Epithelial cell of proximal tubule (primary cell): ENCODE measurements around the gene HLA-DMB. TPM values are rescaled to one million over a fixed set of nuclear protein-coding genes. Genes with fewer than 3 reads are reported as not detected.

Experiments
- DNase-seq: peaks from one replicate; pipeline ENCODE4 v3.0.0-alpha.2; 2011; ENCODE audit warnings: low read depth
- H3K4me3 ChIP-seq: 2 replicates; pipeline ENCODE4 v1.5.1; 2011; ENCODE audit warnings: low read depth, mild to moderate bottlenecking, low read length
- total RNA-seq: library from RNA; depleted of rRNA; stranded (reverse); fragments of >200 nt; gene quantifications from 2 replicates; pipeline ENCODE4 v1.2.3, GENCODE V29; 2015
- TF ChIP-seq, protein P1 (sequence below): conservative IDR thresholded peaks from 2 replicates; pipeline ENCODE4 v1.5.1; 2012; ENCODE audit warnings: low read depth, mild to moderate bottlenecking, low read length

The HLA-DMB gene
- total RNA-seq, 1 donor from 2014 or later = 4.2 TPM

DNA sequence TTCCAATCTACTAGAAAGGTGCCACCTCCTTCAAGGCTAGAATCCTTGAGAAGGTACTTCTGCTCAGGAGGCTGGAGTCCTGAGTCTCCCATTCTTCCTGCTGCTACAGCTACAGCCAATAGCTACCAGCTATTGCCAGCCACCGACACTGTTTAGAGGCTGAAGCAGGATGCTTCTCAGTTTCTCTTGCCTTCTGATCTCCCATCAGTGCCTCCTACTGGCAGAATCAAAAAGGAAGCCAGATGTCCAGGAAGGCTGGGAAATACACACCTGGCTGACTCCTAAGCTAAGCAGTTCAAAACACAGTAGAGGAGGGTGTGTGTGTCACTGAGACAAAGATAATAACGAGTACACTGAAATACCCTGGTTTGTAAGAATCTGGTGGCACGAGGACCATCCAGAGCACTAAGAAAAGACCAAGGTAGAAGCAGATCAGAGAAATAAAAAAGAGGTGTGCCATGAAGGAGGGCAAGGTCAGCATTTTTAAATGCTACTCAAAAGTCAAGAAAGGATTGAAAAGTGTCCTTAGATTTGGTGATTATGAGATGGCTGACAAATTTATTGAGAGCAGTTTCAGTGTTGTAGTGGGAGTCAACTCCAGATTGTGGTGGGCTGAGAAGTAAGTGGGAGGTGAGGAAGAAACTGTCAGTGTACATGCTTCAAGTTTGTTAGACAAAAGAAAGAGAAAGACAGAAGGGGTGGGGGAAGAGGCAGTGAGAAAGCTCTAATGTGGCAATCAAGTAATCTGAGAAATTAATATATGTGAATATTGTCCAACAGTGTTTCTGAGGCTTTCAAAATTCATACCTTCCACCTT lies 14.4 kb upstream of the HLA-DMB start:
- no peak overlapping the region for H3K4me3 ChIP-seq
- TF ChIP-seq, protein P1, sequence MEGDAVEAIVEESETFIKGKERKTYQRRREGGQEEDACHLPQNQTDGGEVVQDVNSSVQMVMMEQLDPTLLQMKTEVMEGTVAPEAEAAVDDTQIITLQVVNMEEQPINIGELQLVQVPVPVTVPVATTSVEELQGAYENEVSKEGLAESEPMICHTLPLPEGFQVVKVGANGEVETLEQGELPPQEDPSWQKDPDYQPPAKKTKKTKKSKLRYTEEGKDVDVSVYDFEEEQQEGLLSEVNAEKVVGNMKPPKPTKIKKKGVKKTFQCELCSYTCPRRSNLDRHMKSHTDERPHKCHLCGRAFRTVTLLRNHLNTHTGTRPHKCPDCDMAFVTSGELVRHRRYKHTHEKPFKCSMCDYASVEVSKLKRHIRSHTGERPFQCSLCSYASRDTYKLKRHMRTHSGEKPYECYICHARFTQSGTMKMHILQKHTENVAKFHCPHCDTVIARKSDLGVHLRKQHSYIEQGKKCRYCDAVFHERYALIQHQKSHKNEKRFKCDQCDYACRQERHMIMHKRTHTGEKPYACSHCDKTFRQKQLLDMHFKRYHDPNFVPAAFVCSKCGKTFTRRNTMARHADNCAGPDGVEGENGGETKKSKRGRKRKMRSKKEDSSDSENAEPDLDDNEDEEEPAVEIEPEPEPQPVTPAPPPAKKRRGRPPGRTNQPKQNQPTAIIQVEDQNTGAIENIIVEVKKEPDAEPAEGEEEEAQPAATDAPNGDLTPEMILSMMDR = peak; percentile 70
- no peak for DNase-seq

DNA sequence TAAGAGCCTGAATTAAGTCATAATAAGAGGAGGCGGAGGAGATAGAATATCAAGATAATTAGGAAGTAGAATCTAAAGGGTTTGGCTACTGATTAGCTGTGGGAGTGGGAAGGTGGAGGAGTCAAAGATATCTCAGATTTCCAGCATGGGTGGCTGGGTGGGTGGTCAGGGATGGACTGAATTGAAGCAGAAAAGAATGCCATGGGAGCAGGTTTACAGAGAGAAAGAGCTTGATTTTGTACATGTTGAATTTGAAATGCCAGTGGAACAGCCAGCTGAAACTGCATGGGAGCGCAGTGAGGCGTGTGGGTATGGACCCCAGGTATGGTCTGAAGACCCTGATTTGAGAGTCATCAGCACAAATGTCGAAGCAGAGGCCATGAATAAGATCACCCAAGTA lies 13.4 kb upstream of the HLA-DMB start:
- no peak for DNase-seq
- H3K4me3 ChIP-seq = no peak overlapping the region
- TF ChIP-seq, protein P1 = no peak

DNA sequence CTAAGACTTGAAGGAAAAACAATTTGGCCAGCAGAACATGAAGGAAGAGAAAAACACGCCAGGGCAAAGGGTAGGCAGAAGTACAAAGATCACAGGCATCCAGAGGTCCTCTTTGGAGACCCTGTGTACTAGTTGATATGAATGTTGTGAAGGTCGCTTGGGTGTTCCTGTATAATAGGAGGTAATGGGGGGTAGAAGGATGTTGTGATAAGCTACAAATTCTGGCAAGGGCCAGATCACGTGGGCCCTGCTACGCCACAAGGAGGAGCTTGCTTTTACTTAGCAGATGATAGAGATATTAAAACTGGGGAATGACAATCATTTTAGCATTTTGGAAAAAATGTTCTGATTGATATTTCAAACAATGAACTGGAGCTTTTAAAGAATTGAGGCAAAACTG lies 12.9 kb upstream of the HLA-DMB start:
- TF ChIP-seq, protein P1 = no peak
- no peak for DNase-seq
- no peak overlapping the region for H3K4me3 ChIP-seq

DNA sequence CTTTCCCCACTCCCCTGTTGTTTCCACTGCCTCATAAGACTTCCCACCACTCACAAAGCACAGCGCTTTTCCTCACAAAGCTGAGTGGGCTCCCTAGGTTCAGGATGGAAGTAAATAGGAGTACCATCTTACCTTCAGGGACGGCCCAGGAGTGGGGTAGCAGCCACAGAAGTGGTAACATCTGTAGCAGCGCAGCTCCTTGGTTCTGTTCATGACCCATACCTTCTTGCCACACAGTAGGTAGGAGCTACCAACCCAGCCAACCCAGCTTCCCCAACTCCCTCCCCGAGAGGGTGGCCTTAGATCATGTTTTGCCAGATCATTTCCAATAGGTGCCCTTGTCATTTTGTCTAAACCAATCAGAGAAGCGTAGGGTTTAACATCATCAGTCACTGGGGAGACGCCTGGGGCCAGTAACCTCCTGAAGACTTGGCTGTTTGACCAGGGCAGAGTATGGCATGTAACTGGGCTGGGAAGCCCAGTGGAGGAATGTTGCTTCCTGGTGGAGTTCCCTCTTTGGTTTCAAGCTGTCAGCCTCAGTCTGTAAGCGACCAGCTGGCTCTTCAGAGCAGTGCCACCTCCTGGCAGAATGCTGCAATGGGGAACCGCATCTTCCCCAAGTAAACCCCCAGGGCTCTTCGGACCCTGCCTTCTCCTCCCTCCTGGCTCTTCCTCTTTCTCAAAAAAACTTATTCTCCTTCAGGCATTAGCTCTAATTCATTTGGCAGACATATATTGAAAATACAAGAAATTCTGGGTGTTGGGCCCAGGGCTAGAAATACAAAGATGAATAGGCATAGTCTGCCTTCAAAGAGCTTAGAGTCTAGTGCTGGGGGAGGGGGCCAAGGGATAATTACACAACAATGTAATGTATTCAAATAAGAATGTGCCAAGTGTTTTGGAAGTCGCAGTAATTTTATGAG lies 12.2 kb upstream of the HLA-DMB start, which contains the start of gene HLA-DMA:
Gene HLA-DMA, minus strand, starts transcription at position 281 of the 923 bp plus-strand sequence. Its CDS starts 61 bp downstream, at position 220.
- TF ChIP-seq, protein P1 = peak; percentile 94
- peak within 1 kb of the TSS; percentile 21 for H3K4me3 ChIP-seq
- peak; percentile 95 for DNase-seq

DNA sequence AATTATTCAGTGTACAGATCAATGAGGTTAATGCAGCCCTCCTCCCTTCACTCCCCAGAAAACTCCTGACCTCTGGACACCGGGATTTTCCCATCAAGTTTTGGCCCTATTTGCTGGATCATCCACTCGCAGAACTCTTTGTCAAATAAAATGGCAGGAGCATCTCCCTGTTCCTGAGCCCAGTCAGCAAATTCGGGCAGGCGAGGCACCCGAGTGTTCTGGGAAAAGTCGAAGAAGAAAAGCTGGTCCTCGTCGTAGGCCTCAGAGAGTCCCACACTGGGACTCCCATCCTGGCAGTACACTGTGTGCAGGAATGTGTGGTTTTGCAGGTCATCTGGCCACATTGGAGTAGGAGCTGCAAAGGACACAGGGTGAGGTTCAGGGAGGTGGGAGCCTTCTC lies 9.6 kb upstream of the HLA-DMB start:
- H3K4me3 ChIP-seq = no peak overlapping the region
- DNase-seq = no peak
- TF ChIP-seq, protein P1 = no peak

DNA sequence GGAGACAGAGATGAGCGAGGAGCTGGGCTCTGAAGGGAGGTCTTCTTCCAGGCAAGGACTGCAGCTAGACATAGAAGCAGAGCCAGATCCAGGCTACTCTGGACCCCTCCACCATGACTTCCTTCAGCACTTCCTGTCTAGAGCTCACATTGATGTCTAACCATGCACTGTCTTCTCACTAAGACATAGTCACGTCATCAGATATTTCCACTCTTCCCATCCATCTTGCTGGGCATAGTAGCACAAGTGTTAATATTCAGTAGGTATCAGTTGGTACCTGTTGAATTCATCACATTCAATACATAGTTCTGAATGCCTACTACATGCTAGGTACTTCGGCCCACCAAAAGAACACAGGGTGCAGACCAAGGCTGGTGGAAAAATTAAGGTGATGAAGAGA lies 9.2 kb upstream of the HLA-DMB start:
- H3K4me3 ChIP-seq = no peak overlapping the region
- DNase-seq = no peak
- TF ChIP-seq, protein P1 = no peak
